ENCODE measurements around the gene ACTL8. TPM values are rescaled to one million over a fixed set of nuclear protein-coding genes. Genes with fewer than 3 reads are reported as not detected.

ACTL8 gene
- total RNA-seq, 4 donors from 2014 or later, result not detected

DNA sequence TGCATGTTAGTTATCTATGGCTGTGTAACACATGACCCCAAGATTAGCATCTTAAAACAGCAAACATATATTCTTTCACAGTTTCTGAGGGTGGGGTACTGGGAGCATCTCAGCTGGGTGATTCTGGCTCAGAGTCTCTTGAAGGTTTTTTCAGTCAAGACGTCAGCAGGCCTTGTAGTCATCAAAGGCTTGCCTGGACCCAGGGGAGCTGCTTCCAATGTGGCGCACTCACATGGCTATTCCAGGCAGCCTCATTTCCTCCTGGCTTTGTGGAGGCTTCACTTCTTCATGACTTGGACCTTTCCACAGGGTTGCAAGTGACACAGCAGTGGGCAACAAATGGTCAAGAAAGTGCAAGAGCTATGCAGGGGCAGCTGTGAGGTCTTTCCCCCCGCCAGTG lies 114.7 kb downstream of the ACTL8 start:
- DNase-seq (ENCODE audit: low spot score) (no peak), ATAC-seq (ENCODE audit: low FRiP score) (no peak)
- TF ChIP-seq, protein P1, sequence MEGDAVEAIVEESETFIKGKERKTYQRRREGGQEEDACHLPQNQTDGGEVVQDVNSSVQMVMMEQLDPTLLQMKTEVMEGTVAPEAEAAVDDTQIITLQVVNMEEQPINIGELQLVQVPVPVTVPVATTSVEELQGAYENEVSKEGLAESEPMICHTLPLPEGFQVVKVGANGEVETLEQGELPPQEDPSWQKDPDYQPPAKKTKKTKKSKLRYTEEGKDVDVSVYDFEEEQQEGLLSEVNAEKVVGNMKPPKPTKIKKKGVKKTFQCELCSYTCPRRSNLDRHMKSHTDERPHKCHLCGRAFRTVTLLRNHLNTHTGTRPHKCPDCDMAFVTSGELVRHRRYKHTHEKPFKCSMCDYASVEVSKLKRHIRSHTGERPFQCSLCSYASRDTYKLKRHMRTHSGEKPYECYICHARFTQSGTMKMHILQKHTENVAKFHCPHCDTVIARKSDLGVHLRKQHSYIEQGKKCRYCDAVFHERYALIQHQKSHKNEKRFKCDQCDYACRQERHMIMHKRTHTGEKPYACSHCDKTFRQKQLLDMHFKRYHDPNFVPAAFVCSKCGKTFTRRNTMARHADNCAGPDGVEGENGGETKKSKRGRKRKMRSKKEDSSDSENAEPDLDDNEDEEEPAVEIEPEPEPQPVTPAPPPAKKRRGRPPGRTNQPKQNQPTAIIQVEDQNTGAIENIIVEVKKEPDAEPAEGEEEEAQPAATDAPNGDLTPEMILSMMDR (IDR thresholded peaks at IDR 0.05), result no peak

DNA sequence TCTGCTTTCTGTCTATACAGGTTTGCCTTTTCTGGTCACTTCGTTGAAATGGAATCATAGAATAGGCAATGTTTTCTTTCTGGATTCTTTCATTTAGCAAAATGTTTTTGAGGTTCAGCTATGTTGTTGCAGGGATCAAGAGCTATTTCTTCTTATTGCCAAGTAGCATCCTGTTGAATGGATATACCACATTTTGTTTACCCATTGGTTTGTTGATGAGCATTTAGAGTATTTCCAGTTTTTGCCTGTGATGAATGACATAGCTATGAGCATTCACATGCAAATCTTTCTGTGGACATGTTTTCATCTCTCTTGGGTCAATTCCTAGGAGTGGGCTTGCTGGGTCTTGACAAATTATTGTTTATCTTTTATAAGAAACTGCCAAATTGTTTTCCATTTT lies 115.5 kb downstream of the ACTL8 start:
- TF ChIP-seq, protein P1 (IDR thresholded peaks at IDR 0.05), result no peak
- no peak for DNase-seq (ENCODE audit: low spot score)
- ATAC-seq (ENCODE audit: low FRiP score), result no peak

DNA sequence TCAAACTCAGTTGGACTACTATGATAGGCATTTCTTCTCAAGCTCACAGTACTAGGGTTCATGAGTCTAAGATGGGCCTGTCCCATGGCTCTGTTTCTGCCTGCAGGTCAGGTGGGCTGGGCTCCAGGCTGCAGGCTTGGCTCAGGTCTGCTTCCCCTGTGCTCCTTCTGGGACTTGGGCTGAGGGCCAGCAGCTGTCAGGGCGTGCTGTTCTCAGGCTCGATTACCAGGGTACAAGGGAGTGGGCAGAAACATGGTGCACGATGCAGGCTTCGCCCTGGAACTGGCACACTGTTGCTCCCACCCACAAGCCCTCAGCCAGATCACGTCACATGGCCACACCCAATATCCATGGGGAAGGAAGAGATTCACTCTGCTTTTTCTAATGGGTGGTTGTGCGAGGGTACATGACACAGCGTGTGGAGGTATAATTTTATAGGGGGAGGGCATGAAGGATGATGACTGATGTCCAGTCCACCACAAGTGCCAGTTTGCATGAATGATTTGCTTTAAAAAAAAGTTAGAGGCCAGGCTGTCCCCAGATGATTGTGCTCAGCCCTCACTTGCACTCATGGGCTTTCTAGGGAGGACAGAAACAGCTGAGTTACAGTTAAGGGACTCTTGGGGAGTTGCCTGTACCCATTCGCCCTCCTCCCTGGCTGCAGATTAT lies 118.0 kb downstream of the ACTL8 start:
- ATAC-seq (ENCODE audit: low FRiP score), result no peak
- no peak for DNase-seq (ENCODE audit: low spot score)
- TF ChIP-seq, protein P1 (IDR thresholded peaks at IDR 0.05), result no peak

DNA sequence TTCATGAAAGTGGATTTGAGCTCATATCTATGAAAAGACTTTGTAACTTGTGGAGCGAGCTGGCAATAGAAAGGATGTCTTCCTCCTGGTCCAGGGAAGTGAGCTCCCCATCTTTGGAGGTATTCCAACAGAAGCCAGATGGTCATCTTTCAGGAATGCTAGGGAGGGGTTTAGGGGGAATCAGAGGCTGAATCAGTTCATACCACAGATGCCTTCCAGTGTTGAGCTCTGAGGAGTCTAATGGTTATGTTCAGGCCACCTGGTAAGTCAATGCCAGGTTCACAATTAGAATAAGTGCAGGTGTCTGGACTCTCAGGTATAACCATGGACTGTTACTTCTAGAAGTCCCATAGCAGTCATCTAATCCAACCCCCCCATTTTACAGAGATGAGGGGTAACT lies 119.1 kb downstream of the ACTL8 start:
- ATAC-seq (ENCODE audit: low FRiP score) (no peak), DNase-seq (ENCODE audit: low spot score) (no peak)
- TF ChIP-seq, protein P1 (IDR thresholded peaks at IDR 0.05), result no peak

DNA sequence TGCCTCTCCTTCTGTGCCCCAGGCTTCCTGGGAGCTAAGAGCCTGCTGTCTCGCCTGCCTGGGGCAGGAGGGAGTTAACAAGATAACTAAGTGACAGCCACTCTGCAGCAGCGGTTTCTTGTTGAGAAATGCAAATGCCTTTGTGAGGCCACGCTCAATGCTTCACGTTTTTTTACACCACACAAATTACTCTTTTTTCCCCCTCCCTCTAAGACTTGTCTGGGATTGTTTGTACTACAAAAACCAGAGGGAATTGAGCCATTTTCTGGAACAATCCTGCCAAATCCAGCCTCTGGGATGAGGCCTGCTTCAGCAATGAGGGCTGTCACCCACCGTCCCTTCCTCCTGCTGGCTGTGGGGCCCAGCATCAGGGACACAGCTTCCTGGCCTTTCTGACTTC lies 119.6 kb downstream of the ACTL8 start:
- ATAC-seq (ENCODE audit: low FRiP score) (no peak), DNase-seq (ENCODE audit: low spot score) (no peak)
- TF ChIP-seq, protein P1 (IDR thresholded peaks at IDR 0.05), result no peak

DNA sequence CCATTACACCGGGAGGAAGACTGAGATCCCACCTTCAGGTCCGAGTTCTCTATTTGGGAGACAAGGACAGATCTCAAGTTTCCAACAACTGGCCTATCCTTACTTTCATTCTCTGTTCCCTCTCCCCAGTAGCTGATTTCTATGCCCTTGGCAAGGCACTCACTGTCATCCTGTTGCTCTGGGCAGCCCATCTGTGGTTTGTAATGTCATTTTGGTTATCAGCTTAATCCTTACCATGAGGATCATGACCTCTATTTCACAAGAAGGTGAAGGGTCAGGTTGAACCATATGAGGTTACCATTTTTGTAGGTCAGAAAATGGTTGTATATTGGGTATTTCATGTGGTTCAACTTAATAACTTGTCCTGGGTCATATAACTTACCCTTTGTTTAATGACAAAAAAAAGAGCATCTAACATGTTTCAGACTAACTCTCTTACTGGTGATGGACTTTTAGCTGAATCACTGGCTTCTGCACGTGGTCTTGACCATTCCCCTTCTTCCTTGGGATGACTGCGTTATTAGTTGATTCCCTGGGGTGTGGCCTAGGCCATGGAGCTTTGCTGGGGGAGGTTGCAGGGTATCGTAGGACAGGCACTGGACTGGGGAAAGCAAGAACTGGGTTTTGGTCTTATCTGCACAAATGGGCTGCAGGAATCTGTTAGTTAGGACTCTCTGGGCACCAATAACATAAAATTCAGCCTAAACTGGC lies 120.2 kb downstream of the ACTL8 start:
- ATAC-seq (ENCODE audit: low FRiP score) (no peak), DNase-seq (ENCODE audit: low spot score) (no peak)
- TF ChIP-seq, protein P1 (IDR thresholded peaks at IDR 0.05), result no peak

DNA sequence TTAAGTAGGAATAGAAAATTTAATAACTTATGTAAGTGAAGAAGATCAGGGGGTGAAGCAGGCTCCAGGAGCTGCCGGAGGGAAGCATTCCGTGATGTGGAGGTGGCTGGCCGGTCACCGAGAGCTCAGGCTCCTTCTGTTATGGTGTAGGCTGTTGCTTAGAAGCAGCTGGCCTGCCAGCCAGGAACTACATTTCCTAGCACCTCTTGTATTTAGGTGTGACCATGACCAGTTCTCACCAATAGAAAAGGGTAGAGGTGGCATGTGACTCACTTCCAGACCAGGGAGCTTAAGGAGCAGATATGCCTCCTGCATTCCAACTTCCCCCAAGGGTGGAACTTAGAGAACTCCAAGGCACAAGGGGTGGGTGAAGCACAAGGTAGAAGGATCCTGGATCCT lies 120.7 kb downstream of the ACTL8 start:
- TF ChIP-seq, protein P1 (IDR thresholded peaks at IDR 0.05), result no peak
- DNase-seq (ENCODE audit: low spot score), result no peak
- no peak for ATAC-seq (ENCODE audit: low FRiP score)
